ENCODE data around the gene OR10A4.

DNA sequence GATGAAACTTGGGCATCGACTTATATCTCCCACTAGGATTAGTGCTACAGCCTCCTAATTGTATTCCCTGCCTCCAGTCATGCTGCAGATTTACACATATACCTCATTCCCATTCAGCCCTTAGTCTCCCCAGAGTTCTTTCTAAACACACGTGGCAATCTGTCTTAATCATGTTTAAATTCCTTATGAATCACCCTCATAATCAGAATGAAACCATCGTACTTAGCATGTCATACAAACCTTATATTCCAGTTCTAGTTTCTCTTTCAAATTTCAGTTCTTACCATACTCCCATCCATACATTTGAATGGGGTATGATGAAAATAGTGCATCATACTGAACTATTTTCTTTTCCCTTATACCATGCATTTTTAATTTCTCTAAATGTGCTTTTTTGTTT, 19.6 kb upstream of the OR10A4 start:
- TF ChIP-seq CTCF (IDR thresholded peaks at IDR 0.05) (no peak), POLR2A (IDR thresholded peaks at IDR 0.05) (no peak)

Measured in uterus (tissue), 2 donors.